HepG2 (cell line): Measurements from ENCODE around the gene ABCF1.

Source experiments
- HNF4G ChIP-seq, 2 experiments: sonication (generic) in 1 of 2; formaldehyde crosslinking in 1 of 2; IDR thresholded peaks; 2 replicates each; pipeline versions ENCODE4 v1.4.0 to v1.6.1; 2011 to 2020; ENCODE audit warnings: borderline replicate concordance in 2 of 2, low read depth in 2 of 2, mild to moderate bottlenecking in 2 of 2, low read length in 1 of 2, missing genetic modification reagents in 1 of 2, moderate library complexity in 1 of 2
- HNRNPK ChIP-seq: fragments of 200-400 bp; formaldehyde crosslinking; IDR thresholded peaks from 2 replicates; pipeline ENCODE4 v1.6.1; 2018; ENCODE audit warnings: low read length, low read depth, moderate library complexity, mild to moderate bottlenecking; ENCODE audit not compliant: poor library complexity, severe bottlenecking
- MTA1 ChIP-seq: sonication (generic); formaldehyde crosslinking; IDR thresholded peaks from 2 replicates; pipeline ENCODE4 v1.4.0; 2020; ENCODE audit warnings: missing genetic modification reagents, mild to moderate bottlenecking, borderline replicate concordance
- PITX1 ChIP-seq: sonication (generic); formaldehyde crosslinking; IDR thresholded peaks from 2 replicates; pipeline ENCODE4 v1.5.1; 2020; ENCODE audit warnings: mild to moderate bottlenecking, missing genetic modification reagents
- REST ChIP-seq, 2 experiments: IDR thresholded peaks; 2 replicates each; pipeline ENCODE4 v1.6.1; 2011 to 2012; ENCODE audit warnings: low read length in 2 of 2, borderline replicate concordance in 1 of 2, low read depth in 1 of 2, mild to moderate bottlenecking in 1 of 2, moderate library complexity in 1 of 2
- RFX5 ChIP-seq: IDR thresholded peaks from 2 replicates; pipeline ENCODE4 v1.6.1; 2011; ENCODE audit warnings: low read depth, low read length, improper control_type of control experiment
- SOX13 ChIP-seq, 3 experiments: fragments of 450-650 bp in 1 of 3; sonication (generic) in 1 of 3; formaldehyde crosslinking in 1 of 3; IDR thresholded peaks in 2 of 3; conservative IDR thresholded peaks in 1 of 3; 2 replicates each; pipeline versions ENCODE4 v1.5.0 to v1.6.1; 2016 to 2020; ENCODE audit warnings: antibody characterized with exemption in 1 of 3, mild to moderate bottlenecking in 1 of 3, missing compliant biosample characterization in 1 of 3, missing genetic modification reagents in 1 of 3, moderate library complexity in 1 of 3
- ZBTB43 ChIP-seq: sonication (generic); formaldehyde crosslinking; conservative IDR thresholded peaks from 2 replicates; pipeline ENCODE4 v1.4.0; 2020; ENCODE audit warnings: missing genetic modification reagents

GRCh38 chr6:30570740-30571074, 535 bp upstream of the ABCF1 start:
- no peak for TF ChIP-seq PITX1
- TF ChIP-seq HNRNPK: no peak
- no peak for TF ChIP-seq RFX5
- no peak for TF ChIP-seq SOX13 (IDR thresholded peaks at IDR 0.05)
- TF ChIP-seq SOX13 (CRISPR knock-in tag; conservative IDR thresholded peaks at IDR 0.05 in 1 of 2, IDR thresholded peaks at IDR 0.05 in 1 of 2): no peak
- TF ChIP-seq HNF4G (IDR thresholded peaks at IDR 0.05; ENCODE audit: borderline replicate concordance, low read depth, low read length): no peak
- no peak for TF ChIP-seq HNF4G (CRISPR knock-in tag; IDR thresholded peaks at IDR 0.05; ENCODE audit: borderline replicate concordance, low read depth)
- no peak for TF ChIP-seq REST (IDR thresholded peaks at IDR 0.05; ENCODE audit: borderline replicate concordance in 1 of 2, low read depth in 1 of 2, low read length in 2 of 2)
- no peak for TF ChIP-seq ZBTB43
- TF ChIP-seq MTA1 (CRISPR knock-in tag): no peak
